Renal cortical epithelial cell (primary cell): Measurements from ENCODE around the gene OR52I1. TPM values are rescaled to one million over a fixed set of nuclear protein-coding genes. Genes with fewer than 3 reads are reported as not detected.
A peak's percentile ranks its signal among the peaks of the same experiment; 100 is the strongest.

ENCODE experiments used
- DNase-seq: peaks from one replicate; pipeline ENCODE4 v3.0.0-alpha.2; 2011; ENCODE audit warnings: low read depth
- total RNA-seq: library from RNA; depleted of rRNA; stranded (reverse); fragments of >200 nt; gene quantifications from 2 replicates; pipeline ENCODE4 v1.2.3, GENCODE V29; 2014

The OR52I1 gene
- total RNA-seq, 1 donor from 2014 or later = not detected

GRCh38 chr11:4611986-4612385, 18.1 kb downstream of the OR52I1 start:
- no peak for DNase-seq

GRCh38 chr11:4615856-4616444, 22.1 kb downstream of the OR52I1 start:
- no peak for DNase-seq

- no peak for DNase-seq
These were observed 25.7 kb downstream of the OR52I1 start for GRCh38 chr11:4619514-4619913.

DNA sequence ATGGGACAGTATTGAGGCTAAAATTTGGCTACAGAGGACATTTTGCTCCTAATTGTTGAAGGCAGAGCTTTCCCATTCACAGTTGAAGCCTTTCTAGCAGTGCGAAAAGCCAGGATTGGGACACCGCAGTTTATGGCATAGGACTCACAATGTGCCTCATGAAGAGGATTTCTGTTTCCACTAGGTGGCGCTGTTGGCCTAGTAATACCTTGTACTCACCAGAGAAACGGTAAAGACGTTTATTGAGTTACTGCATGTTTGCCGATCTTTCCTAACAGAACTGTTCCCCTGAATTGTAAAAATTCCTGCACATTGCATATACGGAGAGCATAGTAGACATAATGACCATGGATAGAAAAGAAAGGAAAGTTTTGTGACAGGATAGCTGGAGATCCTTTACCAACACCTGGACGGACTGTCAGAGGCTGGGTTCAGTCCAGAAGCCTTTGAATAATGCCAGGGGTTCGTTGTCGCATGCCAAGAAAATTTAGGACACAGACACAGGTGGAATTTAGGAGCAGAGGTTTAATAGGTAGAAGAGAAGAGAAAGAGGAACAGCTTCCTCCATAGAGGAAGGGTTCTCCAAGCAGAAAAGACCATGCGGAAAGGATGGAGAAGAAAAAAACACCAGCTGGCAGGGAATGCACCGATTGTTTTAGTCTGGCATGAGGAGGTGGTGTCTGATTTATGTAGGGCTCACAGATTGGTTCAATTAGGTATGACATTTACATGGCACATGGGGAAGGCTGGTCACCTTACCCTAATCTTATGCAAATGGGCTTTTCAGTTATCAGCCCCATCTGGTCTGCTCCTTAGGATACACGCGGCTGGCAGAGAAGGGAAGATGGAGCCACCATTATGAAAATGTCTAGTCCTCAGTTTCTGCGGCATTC, 32.6 kb downstream of the OR52I1 start:
- peak; percentile 65 for DNase-seq

DNA sequence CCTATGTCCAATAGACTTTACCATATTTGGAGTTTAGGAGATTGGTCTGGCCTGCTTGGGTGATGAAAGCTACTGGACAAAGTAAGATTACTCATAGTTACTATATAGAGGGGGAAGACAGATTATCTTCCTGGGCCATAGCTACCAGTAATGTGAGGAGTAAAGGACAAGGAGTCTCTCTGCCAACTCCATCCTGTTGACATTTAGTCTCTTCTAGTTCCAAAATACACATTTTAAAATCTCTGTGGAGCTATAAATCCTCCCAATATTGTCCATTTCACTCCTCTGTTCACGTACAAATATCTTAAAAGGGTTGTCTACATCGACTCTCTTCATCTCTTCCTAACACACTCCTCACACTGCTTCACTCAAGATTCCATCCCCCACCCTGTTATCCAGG, 42.3 kb downstream of the OR52I1 start:
- DNase-seq = no peak

- peak; percentile 46 for DNase-seq
These were observed 43.3 kb downstream of the OR52I1 start, which contains the start of gene OR51D1 for GRCh38 chr11:4636962-4637661. Gene OR51D1 (plus strand): TSS chr11:4637477. CDS start chr11:4639791, 2,314 bp downstream.

DNA sequence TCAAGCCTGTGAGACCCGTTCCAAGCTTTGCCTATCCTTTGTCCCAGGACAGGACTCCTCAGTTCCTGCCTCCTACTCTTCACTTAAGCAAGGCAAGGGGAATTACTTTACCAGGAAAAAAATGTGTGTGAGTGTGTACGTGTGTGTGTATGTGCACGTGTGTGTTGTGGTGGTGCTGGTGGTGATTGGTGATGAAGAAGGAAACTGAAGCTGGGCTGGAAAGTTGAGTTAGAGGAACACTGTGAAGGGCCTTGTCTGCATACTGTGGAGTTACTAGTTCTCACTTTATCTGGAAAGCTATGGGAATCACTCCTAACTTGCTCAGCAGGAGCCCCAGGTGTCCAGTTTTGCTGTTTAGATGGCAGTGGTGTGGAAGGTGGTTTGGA, 43.8 kb downstream of the OR52I1 start:
- no peak for DNase-seq

- DNase-seq = no peak
These were observed 46.1 kb downstream of the OR52I1 start for GRCh38 chr11:4639931-4640330.

DNA sequence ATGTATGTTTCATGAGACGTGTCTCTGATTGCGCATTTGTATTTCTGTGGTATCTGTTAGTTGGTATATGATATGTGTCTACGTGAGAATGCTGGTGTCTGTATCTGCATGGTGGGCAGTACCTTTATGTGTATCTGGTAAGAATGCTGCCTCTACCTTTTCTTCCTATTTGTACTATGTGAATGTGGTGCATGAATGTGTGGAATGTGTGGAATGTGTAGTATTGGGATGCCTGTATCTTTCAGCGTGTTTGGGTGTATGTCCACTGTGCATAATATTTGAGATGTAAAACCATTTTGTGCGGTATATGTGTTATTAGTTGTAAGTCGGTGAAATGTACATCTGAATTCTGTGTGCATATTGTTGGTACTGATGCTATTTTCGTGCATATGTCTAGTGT, 47.7 kb downstream of the OR52I1 start:
- peak; percentile 3 for DNase-seq

GRCh38 chr11:4642043-4642442, 48.2 kb downstream of the OR52I1 start:
- DNase-seq = no peak

DNA sequence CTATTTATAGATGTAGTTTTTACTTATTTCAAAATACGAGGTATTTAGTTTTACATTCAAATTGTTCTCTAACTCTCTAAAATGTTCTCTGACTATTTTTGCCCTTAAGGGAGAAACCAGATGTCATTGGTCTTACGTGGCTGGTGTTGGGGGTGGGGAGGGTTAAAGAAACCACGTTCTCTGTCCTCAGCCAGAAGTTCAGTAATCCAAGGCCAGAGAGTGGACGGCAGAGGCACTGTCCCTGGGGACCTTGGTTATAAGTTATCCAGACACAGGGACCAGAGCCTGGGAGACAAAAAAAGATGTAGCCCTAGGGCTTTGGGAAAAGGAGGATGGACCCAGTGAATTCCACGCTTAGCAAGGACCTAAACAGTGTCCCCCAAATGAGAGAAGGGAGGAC, 49.2 kb downstream of the OR52I1 start:
- DNase-seq = peak; percentile 1

- DNase-seq = no peak
These were observed 49.8 kb downstream of the OR52I1 start, which contains the start of gene OR51E1 for GRCh38 chr11:4643682-4644081. Gene OR51E1 (plus strand): TSS chr11:4643982. CDS start chr11:4652527, 8,545 bp downstream.

DNA sequence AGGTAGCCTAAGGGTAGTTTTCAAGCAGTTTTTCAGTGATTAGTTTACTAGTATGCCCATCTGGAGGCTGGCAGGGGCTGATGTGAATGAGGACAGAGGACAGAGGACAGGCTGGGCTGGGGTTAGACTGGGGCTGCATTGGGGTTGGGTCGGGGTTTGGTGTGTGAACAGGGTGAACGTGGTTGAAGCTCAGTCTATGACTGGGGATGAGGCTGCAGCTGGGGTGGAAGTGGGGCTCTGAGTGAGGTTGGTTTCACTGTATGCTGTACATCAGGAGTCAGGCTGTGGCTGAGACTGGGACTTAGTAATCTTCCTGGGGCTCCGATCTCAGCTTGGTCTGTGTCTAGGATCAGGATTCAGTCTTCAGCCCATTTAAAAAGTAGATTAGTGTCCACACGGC, 50.4 kb downstream of the OR52I1 start:
- DNase-seq = no peak

Other genes with a start within 250 kb of the OR52I1 start
- gene OR52B4, start 225.7 kb upstream of the OR52I1 start, total RNA-seq = not detected in 2 replicates
- 26.5 and 36.5 TPM in 2 replicates for gene TRIM21, start 200.3 kb upstream of the OR52I1 start, total RNA-seq
- not detected in 2 replicates for gene OR52K2, start 144.7 kb upstream of the OR52I1 start, total RNA-seq
- gene OR52K1, start 111.4 kb upstream of the OR52I1 start, total RNA-seq = not detected in 2 replicates
- gene OR52M1, start 48.8 kb upstream of the OR52I1 start, total RNA-seq = not detected in 2 replicates
- gene OR52I2, start 12.3 kb upstream of the OR52I1 start, total RNA-seq = not detected in 2 replicates
- gene TRIM68, start 14.2 kb downstream of the OR52I1 start, total RNA-seq = 10.4 and 24.4 TPM in 2 replicates
- not detected in 2 replicates for gene OR51D1, start 43.4 kb downstream of the OR52I1 start, total RNA-seq
- gene OR51E1, start 49.9 kb downstream of the OR52I1 start, total RNA-seq = not detected in 2 replicates
- gene OR51E2, start 103.8 kb downstream of the OR52I1 start, total RNA-seq = not detected in 2 replicates
- gene MMP26, start 110.7 kb downstream of the OR52I1 start, total RNA-seq = not detected in 2 replicates
- gene OR51F1, start 175.9 kb downstream of the OR52I1 start, total RNA-seq = not detected in 2 replicates
- gene OR52R1, start 210.3 kb downstream of the OR52I1 start, total RNA-seq = not detected in 2 replicates
- not detected in 2 replicates for gene OR51F2, start 227.3 kb downstream of the OR52I1 start, total RNA-seq